ENCODE data around the gene RAPGEF2. TPM values are rescaled to one million over a fixed set of nuclear protein-coding genes. Genes with fewer than 3 reads are reported as not detected.

Gene RAPGEF2
- total RNA-seq, 1 experiment from 2014 or later = 37.1 TPM

- H4K8ac ChIP-seq (replicated peaks; ENCODE audit: insufficient read length, low read depth, low read length) = no peak overlapping the region
- no peak overlapping the region for H3K9ac ChIP-seq (ENCODE audit: extremely low read depth, insufficient read length, low read length)
- no peak overlapping the region for H3K4me2 ChIP-seq (ENCODE audit: insufficient read depth, insufficient read length, low read length)
- H3K56ac ChIP-seq (ENCODE audit: insufficient read length, low read depth, low read length) = no peak overlapping the region
- H2AK5ac ChIP-seq (ENCODE audit: insufficient read length, low read length) = no peak overlapping the region
- WGBS (ENCODE audit: extremely low coverage, insufficient read length, low lambda C conversion rate) = no CpG with 5 or more reads among the region's 3 CpGs
- H3T11ph ChIP-seq (ENCODE audit: low read length) = no peak overlapping the region
- no peak for DNase-seq
- no peaks in the 10 kb centered on the region for H3K79me1 ChIP-seq (ENCODE audit: insufficient read depth, low read depth, low read length, poor library complexity, severe bottlenecking)
- no peak overlapping the region for H4K91ac ChIP-seq (ENCODE audit: insufficient read length, low read depth, low read length)
- no peak overlapping the region for H3K18ac ChIP-seq (ENCODE audit: insufficient read length, low read depth, low read length)
- Mint-ChIP-seq H3K9me3 (no peaks in the 10 kb centered on the region), H3K27ac (peak overlapping the region in 2 of 3 experiments; percentile 28 to 71; a peak in 2 of 7 replicates), H3K4me3 (no peak overlapping the region), H3K4me1 (peaks cover 5 to 7% of the 10 kb centered on the region in 2 experiments; a peak in 3 of 4 replicates), H3K27me3 (ENCODE audit: low read depth) (no peaks in the 10 kb centered on the region), H3K36me3 (ENCODE audit: insufficient read depth in 1 of 3, low read depth in 3 of 3) (peaks cover 0 to 3% (median 0%) of the 10 kb centered on the region in 3 experiments; a peak in 2 of 7 replicates)
- no peak overlapping the region for H2BK15ac ChIP-seq (ENCODE audit: low read depth, low read length)
- no peak for TF ChIP-seq CTCF (conservative IDR thresholded peaks at IDR 0.05)
- H3K23me2 ChIP-seq (ENCODE audit: insufficient read length, low read depth, low read length, poor library complexity, severe bottlenecking) = no peaks in the 10 kb centered on the region
- no peak overlapping the region for H3K27ac ChIP-seq (ENCODE audit: insufficient read length, low read depth, low read length)
- H3K9me3 ChIP-seq (ENCODE audit: control insufficient read depth, low read depth, low read length) = no peaks in the 10 kb centered on the region
- no peaks in the 10 kb centered on the region for H3K79me2 ChIP-seq (ENCODE audit: insufficient read depth, low read length)
- no peak overlapping the region for H2BK20ac ChIP-seq (ENCODE audit: low read depth, low read length, poor library complexity, severe bottlenecking)
- no peak overlapping the region for H4K5ac ChIP-seq (ENCODE audit: insufficient read length, low read depth, low read length)
- H2AFZ ChIP-seq (ENCODE audit: low read length) = no peak overlapping the region
- H2BK120ac ChIP-seq (ENCODE audit: low read depth, low read length, poor library complexity, severe bottlenecking) = no peak overlapping the region
- no peaks in the 10 kb centered on the region for H3K27me3 ChIP-seq (ENCODE audit: insufficient read depth, low read length)
- no peak overlapping the region for H3K23ac ChIP-seq (ENCODE audit: insufficient read length, low read depth, low read length)
- H3K14ac ChIP-seq (ENCODE audit: insufficient read depth, low read length) = no peak overlapping the region
- no peak overlapping the region for H2BK12ac ChIP-seq (ENCODE audit: insufficient read length, low read depth, low read length)
- H3K4me1 ChIP-seq (ENCODE audit: insufficient read depth, low read length) = no peaks in the 10 kb centered on the region; the same call in 1 of the 2 replicates
- H3K4ac ChIP-seq (ENCODE audit: low read depth, low read length) = no peak overlapping the region
- no peaks in the 10 kb centered on the region for H4K20me1 ChIP-seq (ENCODE audit: control insufficient read depth, insufficient read depth, insufficient read length)
- no peak overlapping the region for H2BK5ac ChIP-seq (ENCODE audit: insufficient read length, low read length)
Observed at GRCh38 chr4:159210975-159211374, 108.1 kb downstream of the RAPGEF2 start.
